ENCODE measurements around the gene COPS8. TPM values are rescaled to one million over a fixed set of nuclear protein-coding genes. Genes with fewer than 3 reads are reported as not detected.
A peak's percentile ranks its signal among the peaks of the same experiment; 100 is the strongest.

COPS8 gene
- total RNA-seq (2021) (75.6 and 87.4 TPM in 2 replicates), Bru-seq, nascent RNA (percentile 90 among the genes with signal in this experiment), BruChase-seq, experiment 1, labeled RNA remaining after a 2-hour chase (percentile 84 among the genes with signal in this experiment), BruChase-seq, experiment 2, labeled RNA remaining after a 6-hour chase (percentile 87 among the genes with signal in this experiment)
- long read RNA-seq, full-length matches to known transcripts = 253 of 265 reads
- long read RNA-seq, partial matches to known transcripts = 4 of 265 reads
- long read RNA-seq, other reads (novel, unspliced or antisense) = 8 of 265 reads

DNA sequence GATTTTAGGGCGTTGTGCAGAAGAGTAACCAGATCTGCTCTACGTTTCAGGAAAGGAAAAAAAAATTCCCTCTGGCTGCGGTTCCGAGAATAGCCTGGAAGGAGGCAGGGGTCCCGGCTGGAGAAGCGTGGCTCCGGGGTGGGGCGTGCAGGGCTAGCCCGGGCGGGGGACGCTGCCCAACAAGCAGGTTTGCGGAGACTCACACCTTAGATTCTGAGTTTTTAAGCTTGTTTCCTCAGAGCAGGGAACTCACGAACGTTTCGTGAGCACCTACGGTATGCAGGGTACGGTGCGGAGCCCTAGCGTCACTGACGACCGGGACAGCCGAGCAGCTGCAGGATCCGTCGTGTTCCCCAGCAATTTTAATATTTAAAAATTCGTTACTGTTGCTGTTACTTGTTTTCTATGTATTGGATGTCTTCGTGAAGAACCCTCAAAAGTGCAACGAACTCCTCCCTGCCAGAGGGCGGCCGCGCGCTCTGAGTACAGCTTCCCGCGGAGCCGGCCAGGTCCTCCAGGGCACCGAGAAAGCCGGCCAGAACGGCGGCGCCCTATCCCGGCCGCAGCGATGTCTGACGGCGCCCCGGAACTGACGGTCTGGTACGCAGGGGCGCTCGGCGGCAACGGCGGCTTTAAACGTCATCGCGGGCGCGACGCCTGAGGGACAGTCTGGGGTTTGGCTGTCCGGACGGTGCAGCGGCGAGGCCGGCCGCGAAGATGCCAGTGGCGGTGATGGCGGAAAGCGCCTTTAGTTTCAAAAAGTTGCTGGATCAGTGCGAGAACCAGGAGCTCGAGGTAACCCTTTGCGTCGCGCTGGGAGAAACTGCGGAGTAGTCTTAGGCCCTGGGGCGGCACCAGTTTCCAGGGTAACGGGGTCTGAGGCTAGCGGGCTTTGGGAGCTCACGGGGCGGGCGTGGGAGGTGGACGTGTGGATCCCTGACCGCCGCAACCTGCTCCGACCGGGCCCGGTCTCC, at the start of gene COPS8:
TSS of gene COPS8 (plus strand) at position 642 of the 974 bp plus-strand sequence. CDS start at position 718, 76 bp downstream.
- Histone ChIP-seq H3K27ac (ENCODE audit: low read depth, low read length, poor library complexity, severe bottlenecking) (peak within 1 kb of the TSS; percentile 71), H3K27me3 (replicated peaks; ENCODE audit: insufficient read depth, low read depth, low read length, poor library complexity) (no peaks in the 10 kb centered on the region), H3K9me3 (ENCODE audit: low read depth, low read length, poor library complexity, severe bottlenecking) (no peaks in the 10 kb centered on the region), H3K36me3 (ENCODE audit: insufficient read depth, low read length, poor library complexity, severe bottlenecking) (peaks cover 6% of the 10 kb centered on the region), H3K4me3 (ENCODE audit: low read depth, low read length, poor library complexity, severe bottlenecking) (peak within 1 kb of the TSS; percentile 86), H3K4me1 (ENCODE audit: insufficient read depth, low read length, poor library complexity, severe bottlenecking) (peaks cover 9% of the 10 kb centered on the region)
- POLR2A ChIA-PET (ENCODE audit: low non-redundant PET) = interaction anchor here (0.5 kb wide), 1 partner anchor 48 kb away, joined by 3 read pairs; no protein-coding TSS in a partner anchor
- TF ChIP-seq EZH2 (IDR thresholded peaks at IDR 0.05; ENCODE audit: borderline replicate concordance, low read depth, low read length, poor library complexity, severe bottlenecking) = no peak
- TF ChIP-seq, protein P1, sequence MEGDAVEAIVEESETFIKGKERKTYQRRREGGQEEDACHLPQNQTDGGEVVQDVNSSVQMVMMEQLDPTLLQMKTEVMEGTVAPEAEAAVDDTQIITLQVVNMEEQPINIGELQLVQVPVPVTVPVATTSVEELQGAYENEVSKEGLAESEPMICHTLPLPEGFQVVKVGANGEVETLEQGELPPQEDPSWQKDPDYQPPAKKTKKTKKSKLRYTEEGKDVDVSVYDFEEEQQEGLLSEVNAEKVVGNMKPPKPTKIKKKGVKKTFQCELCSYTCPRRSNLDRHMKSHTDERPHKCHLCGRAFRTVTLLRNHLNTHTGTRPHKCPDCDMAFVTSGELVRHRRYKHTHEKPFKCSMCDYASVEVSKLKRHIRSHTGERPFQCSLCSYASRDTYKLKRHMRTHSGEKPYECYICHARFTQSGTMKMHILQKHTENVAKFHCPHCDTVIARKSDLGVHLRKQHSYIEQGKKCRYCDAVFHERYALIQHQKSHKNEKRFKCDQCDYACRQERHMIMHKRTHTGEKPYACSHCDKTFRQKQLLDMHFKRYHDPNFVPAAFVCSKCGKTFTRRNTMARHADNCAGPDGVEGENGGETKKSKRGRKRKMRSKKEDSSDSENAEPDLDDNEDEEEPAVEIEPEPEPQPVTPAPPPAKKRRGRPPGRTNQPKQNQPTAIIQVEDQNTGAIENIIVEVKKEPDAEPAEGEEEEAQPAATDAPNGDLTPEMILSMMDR (conservative IDR thresholded peaks at IDR 0.05; ENCODE audit: low read depth, low read length) = peak; percentile 31; the same call in 1 of the 2 replicates
- DNase-seq (ENCODE audit: low spot score) = peak; percentile 94
- BruUV-seq (replicated peaks) = TSS peak; percentile 80
- intact Hi-C loops (cut with micrococcal nuclease; ENCODE audit: unreplicated experiment) = no loop called here
- CTCF ChIA-PET = interaction anchor here (0.7 kb wide), 1 partner anchor 486 kb away, joined by 3 read pairs; no protein-coding TSS in a partner anchor

DNA sequence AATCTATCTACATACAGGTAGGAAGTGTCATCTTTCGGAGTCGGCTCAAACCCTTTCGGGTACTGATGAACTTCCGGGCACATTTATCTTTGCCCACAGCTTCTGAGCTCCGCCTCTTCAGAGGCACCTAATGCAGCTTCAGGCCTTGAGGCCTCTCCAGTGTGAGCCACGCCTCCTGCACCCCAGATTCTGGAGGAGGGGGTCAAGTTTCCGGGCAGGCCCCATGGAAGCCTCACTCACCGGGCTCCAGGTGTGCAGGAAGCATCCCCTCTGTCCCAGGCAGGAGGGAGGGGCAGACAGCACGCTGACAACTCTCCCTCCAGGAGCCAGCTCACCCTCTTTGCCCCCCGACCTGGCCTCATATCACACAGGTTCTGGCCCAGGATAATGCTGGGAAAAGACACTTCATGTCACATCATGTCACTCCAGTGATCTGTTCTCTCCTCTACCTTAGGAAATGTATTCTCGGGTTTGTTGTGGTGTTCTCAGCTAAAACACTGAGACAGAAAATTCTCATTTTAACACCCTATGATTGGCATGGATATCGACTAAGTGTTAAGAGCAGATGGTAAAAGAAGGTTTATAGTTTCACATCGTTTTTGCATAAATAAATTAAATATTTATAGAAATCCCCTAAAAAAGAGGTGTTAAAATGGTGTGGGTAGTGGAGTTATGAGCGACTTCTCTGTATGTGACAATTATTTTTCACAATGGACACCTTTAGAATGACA, 46.2 kb upstream of the COPS8 start:
- Histone ChIP-seq H3K27ac (ENCODE audit: low read depth, low read length, poor library complexity, severe bottlenecking) (no peak overlapping the region), H3K9me3 (ENCODE audit: low read depth, low read length, poor library complexity, severe bottlenecking) (no peaks in the 10 kb centered on the region), H3K27me3 (replicated peaks; ENCODE audit: insufficient read depth, low read depth, low read length, poor library complexity) (peaks cover 37% of the 10 kb centered on the region), H3K4me1 (ENCODE audit: insufficient read depth, low read length, poor library complexity, severe bottlenecking) (no peaks in the 10 kb centered on the region), H3K4me3 (ENCODE audit: low read depth, low read length, poor library complexity, severe bottlenecking) (no peak overlapping the region), H3K36me3 (ENCODE audit: insufficient read depth, low read length, poor library complexity, severe bottlenecking) (no peaks in the 10 kb centered on the region)
- TF ChIP-seq, protein P1 (conservative IDR thresholded peaks at IDR 0.05; ENCODE audit: low read depth, low read length) = no peak
- TF ChIP-seq EZH2 (IDR thresholded peaks at IDR 0.05; ENCODE audit: borderline replicate concordance, low read depth, low read length, poor library complexity, severe bottlenecking) = no peak
- ChIA-PET POLR2A (ENCODE audit: low non-redundant PET) (no interaction called here), CTCF (no interaction called here)
- BruUV-seq (replicated peaks) = no TSS peak
- intact Hi-C loops (cut with micrococcal nuclease; ENCODE audit: unreplicated experiment) = no loop called here
- no peak for DNase-seq (ENCODE audit: low spot score)

DNA sequence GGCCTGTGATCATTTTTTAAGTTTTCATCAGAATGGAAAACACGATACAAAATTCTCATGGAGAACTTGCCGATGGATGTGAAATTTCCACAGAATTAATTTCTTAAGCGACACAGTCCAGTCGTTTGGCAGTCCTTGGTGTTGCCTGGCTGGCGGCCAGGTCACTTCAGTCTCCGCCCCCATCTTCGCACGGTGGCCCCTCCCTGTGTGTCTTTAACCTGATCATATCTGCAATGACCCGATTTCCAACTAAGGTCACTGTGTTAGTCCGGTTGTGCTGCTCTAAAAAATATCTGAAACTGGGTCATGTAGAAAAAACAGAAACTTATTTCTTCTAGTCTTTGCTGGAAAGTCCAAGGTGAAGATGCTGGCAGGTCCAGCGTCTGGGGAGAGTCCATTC, 44.5 kb upstream of the COPS8 start:
- H3K4me3 ChIP-seq (ENCODE audit: low read depth, low read length, poor library complexity, severe bottlenecking) = no peak overlapping the region
- H3K27me3 ChIP-seq (replicated peaks; ENCODE audit: insufficient read depth, low read depth, low read length, poor library complexity) = peaks cover 47% of the 10 kb centered on the region
- CTCF ChIA-PET = no interaction called here
- BruUV-seq (replicated peaks) = no TSS peak
- DNase-seq (ENCODE audit: low spot score) = no peak
- no peaks in the 10 kb centered on the region for H3K36me3 ChIP-seq (ENCODE audit: insufficient read depth, low read length, poor library complexity, severe bottlenecking)
- no peak for TF ChIP-seq EZH2 (IDR thresholded peaks at IDR 0.05; ENCODE audit: borderline replicate concordance, low read depth, low read length, poor library complexity, severe bottlenecking)
- TF ChIP-seq, protein P1 (conservative IDR thresholded peaks at IDR 0.05; ENCODE audit: low read depth, low read length) = no peak
- no peaks in the 10 kb centered on the region for H3K4me1 ChIP-seq (ENCODE audit: insufficient read depth, low read length, poor library complexity, severe bottlenecking)
- POLR2A ChIA-PET (ENCODE audit: low non-redundant PET) = no interaction called here
- H3K27ac ChIP-seq (ENCODE audit: low read depth, low read length, poor library complexity, severe bottlenecking) = no peak overlapping the region
- intact Hi-C loops (cut with micrococcal nuclease; ENCODE audit: unreplicated experiment) = no loop called here
- H3K9me3 ChIP-seq (ENCODE audit: low read depth, low read length, poor library complexity, severe bottlenecking) = no peaks in the 10 kb centered on the region
